Activated effector memory CD4-positive, alpha-beta T cell treated with anti-CD3 and anti-CD28 coated beads, Interleukin-2, amount 50 U/mL, for 16 hours (primary cell): ENCODE measurements around the gene AXIN2.
"Not testable (repeated sequence)": the region's sequence is repeated elsewhere in the genome, so short reads cannot be mapped to it uniquely, and the experiment has no call there.

Source experiments
- DNase-seq: peaks from one replicate; pipeline ENCODE4 v3.0.0-alpha.2; 2020

The AXIN2 gene

GRCh38 chr17:65515959-65516948, 45.2 kb downstream of the AXIN2 start:
- DNase-seq: no peak

DNA sequence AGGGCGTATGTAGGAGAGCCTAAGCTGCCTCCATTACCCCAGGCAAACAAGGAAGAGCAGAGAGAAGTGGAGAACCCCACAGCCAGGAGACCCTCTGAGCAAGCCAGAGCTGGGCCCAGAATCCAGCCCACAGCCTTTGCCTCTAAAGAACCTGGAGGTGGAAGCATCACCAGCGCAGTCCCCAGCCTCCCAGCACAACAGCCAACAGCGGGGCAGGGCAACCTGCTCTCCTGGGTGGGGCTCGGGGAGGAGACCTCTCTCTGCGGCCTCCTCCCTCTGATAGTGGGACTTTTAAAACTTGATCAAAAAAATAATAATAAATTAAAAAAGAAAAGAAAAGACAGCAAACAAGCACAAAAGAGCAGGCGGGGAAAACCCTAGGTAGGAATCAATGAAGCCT, 45.9 kb downstream of the AXIN2 start:
- no peak for DNase-seq

DNA sequence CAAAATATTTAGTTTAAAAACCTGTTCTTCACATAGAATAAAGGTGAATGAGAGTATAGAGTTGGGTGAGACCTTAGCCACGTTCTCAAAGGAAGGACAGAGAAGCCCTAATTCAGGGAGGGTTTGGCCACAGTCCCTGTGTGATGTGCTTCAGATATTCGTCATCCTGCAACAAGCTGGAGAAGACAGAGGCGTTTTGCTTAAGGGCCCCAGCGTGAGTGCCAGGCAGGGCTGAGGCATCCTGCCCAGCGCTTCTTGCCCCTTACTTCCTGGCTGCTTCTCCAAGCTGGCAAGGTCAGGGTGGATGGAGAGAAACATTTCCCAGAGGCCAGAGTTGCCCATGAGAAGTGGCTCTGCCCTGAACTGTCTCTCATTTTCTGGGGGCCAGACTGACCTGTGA, 46.9 kb downstream of the AXIN2 start:
- no peak for DNase-seq

DNA sequence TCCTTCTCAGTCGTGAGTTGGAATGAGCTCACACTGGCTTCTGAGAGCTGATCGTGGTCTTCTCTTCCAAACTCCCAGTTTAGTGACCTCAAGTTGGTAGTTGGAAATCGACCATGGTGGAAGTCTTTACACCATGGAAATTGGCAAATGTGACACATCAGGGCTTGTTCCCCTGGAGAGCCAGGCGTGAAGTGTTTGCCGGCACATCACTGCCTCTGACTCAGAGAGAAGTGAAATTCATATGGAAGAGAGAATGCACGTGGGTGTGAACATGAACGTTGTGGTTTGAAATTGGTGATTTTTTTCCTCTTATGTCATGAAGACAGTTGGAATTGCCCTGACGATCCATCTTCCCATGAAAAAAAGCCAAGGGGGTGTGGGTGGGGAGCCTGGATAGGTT, 47.4 kb downstream of the AXIN2 start:
- peak; percentile 56 for DNase-seq

DNA sequence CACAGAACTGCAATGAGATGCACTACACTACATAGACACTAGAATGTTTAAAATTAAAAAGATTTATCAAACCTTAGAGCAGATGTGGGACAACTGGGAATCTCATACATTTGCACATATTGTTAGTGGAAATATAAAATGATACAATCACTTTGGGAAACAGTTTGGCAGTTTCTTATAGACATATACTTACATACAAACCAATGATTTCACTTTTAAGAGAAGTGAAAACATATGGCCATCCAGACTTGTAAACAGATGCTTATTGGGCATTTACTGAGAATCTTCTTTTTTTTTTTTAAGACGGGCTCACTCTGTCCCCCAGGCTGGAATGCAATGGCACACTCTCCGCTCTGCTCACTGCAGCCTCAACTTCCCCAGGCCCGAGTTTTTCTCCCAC, 50.1 kb downstream of the AXIN2 start:
- peak; percentile 30 for DNase-seq

GRCh38 chr17:65509032-65509431, 52.4 kb downstream of the AXIN2 start:
- DNase-seq: no peak

DNA sequence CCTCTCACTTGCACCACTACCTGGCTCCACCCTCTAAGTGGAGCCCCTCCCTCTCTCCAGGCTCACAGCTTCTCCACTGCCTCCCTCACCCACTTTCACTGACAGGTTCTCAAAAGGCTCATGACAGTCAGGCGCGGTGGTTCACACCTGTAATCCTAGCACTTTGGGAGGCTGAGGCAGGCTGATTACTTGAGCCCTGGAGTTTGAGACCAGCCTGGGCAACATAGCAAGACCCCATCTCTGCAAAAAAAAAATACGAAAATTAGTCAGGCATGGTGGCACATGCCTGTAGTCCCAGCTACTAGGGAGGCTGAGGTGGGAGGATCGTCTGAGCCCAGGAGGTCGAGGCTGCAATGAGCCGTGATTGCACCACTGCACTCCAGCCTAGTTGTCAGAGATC, 56.8 kb downstream of the AXIN2 start:
- peak; percentile 19 for DNase-seq

GRCh38 chr17:65504141-65504540, 57.3 kb downstream of the AXIN2 start:
- DNase-seq: peak; percentile 12

GRCh38 chr17:65503557-65503956, 57.9 kb downstream of the AXIN2 start:
- peak; percentile 47 for DNase-seq

DNA sequence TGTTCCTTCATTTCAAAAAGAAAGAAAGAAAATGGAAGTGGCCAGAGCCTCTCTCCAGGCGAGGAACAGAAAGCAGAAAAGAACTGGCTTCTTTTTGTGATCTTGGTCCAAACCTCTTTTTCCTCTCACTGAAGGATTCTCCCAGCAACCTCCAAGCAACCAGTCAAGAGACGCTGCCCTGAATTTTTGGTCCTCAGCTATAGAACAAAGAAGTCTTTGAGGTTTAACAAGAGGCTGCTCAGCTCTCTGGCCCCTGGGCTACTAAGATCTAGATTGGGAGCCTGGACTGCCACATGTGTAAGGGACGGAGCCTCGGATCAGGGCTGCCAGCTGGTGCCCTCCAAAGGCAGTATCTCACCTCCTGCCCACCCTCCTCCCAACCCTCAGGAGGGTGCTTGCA, 62.6 kb downstream of the AXIN2 start:
- DNase-seq: peak; percentile 31

- peak; percentile 48 for DNase-seq
These were observed 64.6 kb downstream of the AXIN2 start for GRCh38 chr17:65496801-65497200.

GRCh38 chr17:65495122-65496055, 66.1 kb downstream of the AXIN2 start:
- peak; percentile 66 for DNase-seq

- DNase-seq: no peak
These were observed 71.9 kb downstream of the AXIN2 start for GRCh38 chr17:65489413-65490155.

DNA sequence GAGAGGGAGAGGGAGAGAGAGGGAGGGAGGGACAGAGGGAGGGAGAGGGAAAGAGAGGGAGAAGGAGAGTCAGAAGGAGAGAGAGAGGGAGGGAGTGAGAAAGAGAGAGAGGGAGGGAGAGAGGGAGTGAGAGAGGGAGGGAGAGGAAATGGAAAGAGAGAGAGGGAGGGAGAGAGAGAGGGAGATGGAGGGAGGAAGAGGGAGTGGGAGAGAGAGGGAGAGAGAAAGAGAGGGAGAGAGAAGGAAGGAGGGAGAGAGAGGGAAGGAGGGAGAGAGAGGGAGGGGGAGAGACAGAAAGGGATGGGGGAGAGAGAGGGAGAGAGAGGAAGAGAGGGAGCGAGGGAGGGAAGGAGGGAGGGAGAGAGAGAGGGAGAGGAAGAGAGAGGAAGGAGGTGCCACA, 72.8 kb downstream of the AXIN2 start:
- no peak for DNase-seq

DNA sequence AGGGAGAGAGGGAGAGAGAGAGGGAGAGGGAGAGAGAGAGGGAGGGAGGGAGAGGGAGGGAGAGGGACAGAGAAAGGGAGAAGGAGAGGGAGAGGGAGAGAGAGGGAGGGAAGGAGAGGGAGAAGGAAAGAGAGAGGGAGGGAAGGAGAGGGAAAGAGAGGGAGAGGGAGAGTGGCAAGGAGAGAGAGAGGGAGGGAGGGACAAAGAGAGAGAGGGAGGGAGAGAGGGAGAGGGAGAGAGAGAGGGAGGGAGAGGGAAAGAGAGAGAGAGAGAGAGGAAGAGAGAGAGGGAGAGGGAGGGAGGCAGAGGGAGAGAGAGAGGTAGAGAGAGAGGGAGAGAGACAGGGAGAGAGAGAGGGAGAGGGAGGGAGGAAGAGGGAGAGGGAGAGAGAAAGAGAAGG, 73.5 kb downstream of the AXIN2 start:
- no peak for DNase-seq

- no peak for DNase-seq
These were observed 74.3 kb downstream of the AXIN2 start for GRCh38 chr17:65487161-65487560.

- no peak for DNase-seq
These were observed 75.8 kb downstream of the AXIN2 start for GRCh38 chr17:65485388-65486299.

DNA sequence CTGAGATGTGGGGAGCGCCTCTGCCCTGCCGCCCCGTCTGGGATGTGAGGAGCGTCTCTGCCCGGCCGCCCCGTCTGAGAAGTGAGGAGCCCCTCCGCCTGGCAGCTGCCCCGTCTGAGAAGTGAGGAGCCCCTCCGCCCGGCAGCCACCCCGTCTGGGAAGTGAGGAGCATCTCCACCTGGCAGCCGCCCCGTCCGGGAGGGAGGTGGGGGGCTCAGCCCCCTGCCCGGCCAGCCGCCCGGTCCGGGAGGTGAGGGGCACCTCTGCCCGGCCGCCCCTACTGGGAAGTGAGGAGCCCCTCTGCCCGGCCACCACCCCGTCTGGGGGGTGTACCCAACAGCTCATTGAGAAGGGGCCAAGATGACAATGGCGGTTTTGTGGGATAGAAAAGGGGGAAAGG, 77.0 kb downstream of the AXIN2 start:
- not testable (repeated sequence) for DNase-seq

DNA sequence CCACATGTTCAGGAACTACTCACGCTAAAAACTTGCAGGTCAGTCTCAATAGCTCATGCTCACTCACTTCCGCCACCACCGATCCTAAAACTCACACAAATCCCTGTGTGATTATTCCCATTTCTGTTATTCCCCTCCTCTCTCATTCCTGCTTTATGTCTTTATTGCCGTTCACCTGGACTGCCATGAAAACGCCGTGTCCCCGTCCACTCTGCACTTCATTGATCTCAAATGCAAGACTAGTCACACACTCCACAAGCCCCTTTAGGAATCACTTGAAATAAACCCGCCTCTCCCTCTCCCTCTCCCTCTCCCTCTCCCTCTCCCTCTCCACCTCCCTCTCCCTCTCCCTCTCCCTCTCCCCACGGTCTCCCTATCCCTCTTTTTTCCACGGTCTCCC, 78.0 kb downstream of the AXIN2 start:
- DNase-seq: no peak

DNA sequence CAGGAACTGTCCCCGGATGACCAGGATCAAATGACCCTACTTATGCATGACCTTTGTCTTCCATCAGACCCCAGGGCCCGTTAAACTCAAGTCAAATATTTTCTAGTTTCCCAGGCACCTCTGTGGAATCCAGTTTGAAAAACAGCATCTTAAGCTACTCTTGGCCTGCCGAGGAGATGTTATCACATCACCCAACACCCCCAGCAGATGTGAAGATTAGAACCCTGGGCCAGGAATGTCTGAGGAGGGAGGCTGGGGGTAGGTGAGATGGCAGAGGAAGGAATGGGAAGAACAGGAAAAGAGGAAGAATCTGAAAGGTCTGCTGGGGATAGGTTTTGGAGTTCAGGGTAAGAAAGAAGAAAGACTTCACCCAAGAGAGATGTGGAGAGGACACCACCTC, 79.2 kb downstream of the AXIN2 start:
- no peak for DNase-seq

DNA sequence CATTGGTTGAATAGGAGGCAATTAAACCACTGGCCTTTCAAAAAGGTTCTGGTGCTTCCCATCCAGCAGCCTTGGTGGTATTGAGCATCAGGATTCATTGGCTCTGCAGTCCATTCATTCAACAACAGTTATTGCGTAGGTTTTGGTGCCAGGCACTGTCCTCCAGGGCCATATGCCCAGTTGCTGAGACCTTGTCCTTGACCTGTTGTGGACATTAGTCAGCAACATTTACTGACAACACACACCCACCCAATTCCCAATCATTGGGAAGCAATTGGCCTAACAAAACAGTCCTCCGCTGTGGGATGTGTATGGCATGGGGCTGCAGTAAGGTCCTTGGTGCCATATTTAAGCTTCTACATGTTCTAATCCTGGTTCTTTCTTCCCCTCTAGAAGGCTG, 82.2 kb downstream of the AXIN2 start:
- DNase-seq: no peak
